RWPE2 (cell line): ENCODE measurements around the gene CCSAP.

ENCODE experiments used
- ATAC-seq: fragments of 200-7000 bp; cut with Tn5 transposase; 3 replicates; pipeline ENCODE4 v1.9.1; 2021; ENCODE audit warnings: low read depth
- DNase-seq: peaks from one replicate; pipeline ENCODE4 v3.0.0-alpha.2; 2020; ENCODE audit warnings: low spot score
- H3K27ac ChIP-seq: fragments of 450-650 bp; 2 replicates; pipeline ENCODE4 v1.5.1; 2017; ENCODE audit warnings: mild to moderate bottlenecking; ENCODE audit not compliant: poor library complexity, severe bottlenecking
- H3K27me3 ChIP-seq: fragments of 250-450 bp; sonication (Bioruptor Pico); 2 replicates; pipeline ENCODE4 v1.5.1; 2021; ENCODE audit warnings: mild to moderate bottlenecking, moderate library complexity; ENCODE audit not compliant: insufficient read depth, poor library complexity, severe bottlenecking
- H3K36me3 ChIP-seq: fragments of 250-450 bp; sonication (Bioruptor Pico); 2 replicates; pipeline ENCODE4 v1.5.1; 2020; ENCODE audit warnings: low read depth, mild to moderate bottlenecking, moderate library complexity
- H3K4me1 ChIP-seq: fragments of 250-450 bp; sonication (Bioruptor Pico); 2 replicates; pipeline ENCODE4 v1.5.1; 2021; ENCODE audit warnings: mild to moderate bottlenecking, moderate library complexity; ENCODE audit not compliant: insufficient read depth, poor library complexity, severe bottlenecking
- H3K4me3 ChIP-seq: fragments of 250-450 bp; sonication (Bioruptor Pico); 2 replicates; pipeline ENCODE4 v1.5.1; 2021; ENCODE audit warnings: mild to moderate bottlenecking, moderate library complexity; ENCODE audit not compliant: severe bottlenecking
- H3K9me3 ChIP-seq: fragments of 250-450 bp; sonication (Bioruptor Pico); 2 replicates; pipeline ENCODE4 v1.5.1; 2021; ENCODE audit warnings: mild to moderate bottlenecking, moderate library complexity; ENCODE audit not compliant: severe bottlenecking
- TF ChIP-seq, protein P1 (sequence below): fragments of 450-650 bp; IDR thresholded peaks from one replicate; pipeline ENCODE4 v1.5.1; 2017; ENCODE audit warnings: mild to moderate bottlenecking, moderate library complexity; ENCODE audit not compliant: poor library complexity, severe bottlenecking

CCSAP gene

DNA sequence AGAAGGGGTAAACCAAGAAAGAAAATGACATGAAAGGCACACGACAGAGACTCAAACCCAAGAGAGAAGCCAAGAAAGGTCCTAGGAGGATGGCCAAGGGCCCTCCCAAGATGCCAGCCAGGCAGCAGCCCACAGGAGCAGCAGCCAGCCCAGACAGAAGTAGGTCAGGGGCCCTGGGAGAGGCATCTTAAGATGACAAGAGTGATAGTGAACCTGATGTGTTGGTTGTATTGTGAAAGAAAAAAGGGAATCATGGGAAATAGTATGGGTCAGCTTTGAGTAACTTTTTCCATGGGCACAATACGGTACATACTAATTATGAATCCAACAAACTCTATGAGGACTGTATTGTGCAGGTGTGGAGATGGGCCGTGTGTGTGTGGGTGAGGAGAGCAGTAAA is 3.3 kb downstream of the CCSAP start:
- no peak for ATAC-seq
- TF ChIP-seq, protein P1, sequence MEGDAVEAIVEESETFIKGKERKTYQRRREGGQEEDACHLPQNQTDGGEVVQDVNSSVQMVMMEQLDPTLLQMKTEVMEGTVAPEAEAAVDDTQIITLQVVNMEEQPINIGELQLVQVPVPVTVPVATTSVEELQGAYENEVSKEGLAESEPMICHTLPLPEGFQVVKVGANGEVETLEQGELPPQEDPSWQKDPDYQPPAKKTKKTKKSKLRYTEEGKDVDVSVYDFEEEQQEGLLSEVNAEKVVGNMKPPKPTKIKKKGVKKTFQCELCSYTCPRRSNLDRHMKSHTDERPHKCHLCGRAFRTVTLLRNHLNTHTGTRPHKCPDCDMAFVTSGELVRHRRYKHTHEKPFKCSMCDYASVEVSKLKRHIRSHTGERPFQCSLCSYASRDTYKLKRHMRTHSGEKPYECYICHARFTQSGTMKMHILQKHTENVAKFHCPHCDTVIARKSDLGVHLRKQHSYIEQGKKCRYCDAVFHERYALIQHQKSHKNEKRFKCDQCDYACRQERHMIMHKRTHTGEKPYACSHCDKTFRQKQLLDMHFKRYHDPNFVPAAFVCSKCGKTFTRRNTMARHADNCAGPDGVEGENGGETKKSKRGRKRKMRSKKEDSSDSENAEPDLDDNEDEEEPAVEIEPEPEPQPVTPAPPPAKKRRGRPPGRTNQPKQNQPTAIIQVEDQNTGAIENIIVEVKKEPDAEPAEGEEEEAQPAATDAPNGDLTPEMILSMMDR, result no peak
- Histone ChIP-seq H3K27me3 (no peaks in the 10 kb centered on the region), H3K36me3 (no peaks in the 10 kb centered on the region), H3K27ac (no peak overlapping the region), H3K4me3 (no peak overlapping the region), H3K9me3 (peaks cover 1% of the 10 kb centered on the region), H3K4me1 (no peaks in the 10 kb centered on the region)
- no peak for DNase-seq

DNA sequence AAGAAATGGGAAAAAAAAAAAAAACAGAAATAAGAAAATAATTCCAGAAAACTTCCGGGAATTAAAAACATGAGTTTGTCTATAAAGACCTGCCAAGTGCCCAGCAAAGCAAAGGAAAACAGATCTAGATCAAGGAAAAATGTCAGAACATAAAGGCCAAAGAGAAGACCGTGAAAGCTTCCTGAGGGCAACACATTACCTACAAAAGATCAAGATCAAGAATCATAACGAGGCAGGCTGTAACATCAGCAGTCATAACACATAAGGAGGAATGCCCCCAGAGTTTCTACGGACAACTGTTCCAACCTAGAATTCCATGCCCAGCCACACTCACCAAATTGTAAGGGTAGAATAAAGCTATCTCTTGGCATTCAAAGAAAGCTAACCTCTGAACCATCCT is 3.8 kb downstream of the CCSAP start:
- no peak overlapping the region for H3K4me3 ChIP-seq
- no peak overlapping the region for H3K27ac ChIP-seq
- peaks cover 4% of the 10 kb centered on the region for H3K9me3 ChIP-seq
- H3K4me1 ChIP-seq, result no peaks in the 10 kb centered on the region
- ATAC-seq (no peak), DNase-seq (no peak)
- no peaks in the 10 kb centered on the region for H3K27me3 ChIP-seq
- TF ChIP-seq, protein P1, result no peak
- no peaks in the 10 kb centered on the region for H3K36me3 ChIP-seq

DNA sequence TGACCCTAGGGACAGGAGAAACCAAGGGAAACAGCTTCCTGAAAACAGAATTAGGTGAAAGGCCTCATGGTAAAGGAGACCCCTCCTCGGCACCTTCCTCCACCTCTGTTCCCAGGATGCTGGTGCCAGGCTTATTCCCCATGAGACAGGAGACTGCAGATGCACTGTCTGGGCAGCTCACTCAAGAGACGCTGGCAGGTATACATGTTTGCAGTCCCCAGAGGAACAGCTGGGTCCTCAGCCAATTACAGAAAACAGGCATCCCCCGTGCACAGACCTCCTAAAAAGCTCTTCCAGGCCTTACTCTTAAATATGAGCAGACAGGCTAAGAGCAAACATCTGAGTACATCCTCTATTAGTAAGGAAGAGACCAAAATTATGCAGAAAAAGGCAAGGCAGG is 6.5 kb downstream of the CCSAP start:
- TF ChIP-seq, protein P1, result no peak
- DNase-seq (no peak), ATAC-seq (no peak)
- H3K4me3 ChIP-seq, result no peak overlapping the region
- no peaks in the 10 kb centered on the region for H3K36me3 ChIP-seq
- H3K27me3 ChIP-seq, result no peaks in the 10 kb centered on the region
- peaks cover 4% of the 10 kb centered on the region for H3K9me3 ChIP-seq
- no peak overlapping the region for H3K27ac ChIP-seq
- no peaks in the 10 kb centered on the region for H3K4me1 ChIP-seq

DNA sequence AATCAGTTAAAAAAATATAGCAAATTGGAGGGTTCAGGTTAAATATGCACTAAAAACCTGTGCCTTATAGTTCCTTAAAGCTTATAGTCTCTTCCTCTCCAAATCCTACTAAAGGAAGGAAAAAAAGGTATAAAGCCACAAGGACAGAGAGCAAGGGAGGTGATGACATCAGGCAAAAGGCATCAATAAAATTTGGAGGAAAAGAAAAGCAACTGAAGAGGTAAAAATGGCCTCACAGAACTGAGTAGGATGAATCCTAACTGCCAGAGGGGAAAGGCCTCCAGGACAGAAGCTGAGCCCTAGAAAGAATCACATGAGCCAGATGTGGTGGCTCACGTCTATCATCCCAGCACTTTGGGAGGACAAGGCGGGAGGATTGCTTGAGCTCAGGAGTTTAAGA is 8.1 kb downstream of the CCSAP start:
- DNase-seq (no peak), ATAC-seq (no peak)
- peaks cover 4% of the 10 kb centered on the region for H3K9me3 ChIP-seq
- no peaks in the 10 kb centered on the region for H3K36me3 ChIP-seq
- no peaks in the 10 kb centered on the region for H3K4me1 ChIP-seq
- H3K27ac ChIP-seq, result no peak overlapping the region
- H3K4me3 ChIP-seq, result no peak overlapping the region
- TF ChIP-seq, protein P1, result no peak
- H3K27me3 ChIP-seq, result no peaks in the 10 kb centered on the region

DNA sequence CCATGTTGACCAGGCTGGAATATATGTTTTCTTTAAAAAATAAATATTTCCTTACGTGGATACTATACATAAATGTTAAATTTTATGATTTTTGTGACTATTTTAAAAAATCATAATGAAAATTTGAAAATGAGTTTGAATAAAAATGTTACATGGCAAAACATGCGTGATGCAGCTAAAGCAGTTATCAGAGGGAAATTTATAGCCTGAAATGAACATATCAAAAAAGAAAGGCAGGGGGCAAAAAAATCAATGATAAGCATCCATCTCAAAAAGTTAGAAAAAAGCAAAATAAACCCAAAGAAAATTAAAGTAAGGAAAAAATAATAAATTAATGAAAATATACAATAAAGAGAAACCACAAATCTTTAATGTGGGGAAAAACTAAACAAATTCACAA is 8.6 kb downstream of the CCSAP start:
- Histone ChIP-seq H3K27me3 (no peaks in the 10 kb centered on the region), H3K4me3 (no peak overlapping the region), H3K27ac (no peak overlapping the region), H3K4me1 (no peaks in the 10 kb centered on the region), H3K36me3 (no peaks in the 10 kb centered on the region), H3K9me3 (peaks cover 4% of the 10 kb centered on the region)
- ATAC-seq (no peak), DNase-seq (no peak)
- TF ChIP-seq, protein P1, result no peak
